ENCODE measurements around the gene BNC2.

DNA sequence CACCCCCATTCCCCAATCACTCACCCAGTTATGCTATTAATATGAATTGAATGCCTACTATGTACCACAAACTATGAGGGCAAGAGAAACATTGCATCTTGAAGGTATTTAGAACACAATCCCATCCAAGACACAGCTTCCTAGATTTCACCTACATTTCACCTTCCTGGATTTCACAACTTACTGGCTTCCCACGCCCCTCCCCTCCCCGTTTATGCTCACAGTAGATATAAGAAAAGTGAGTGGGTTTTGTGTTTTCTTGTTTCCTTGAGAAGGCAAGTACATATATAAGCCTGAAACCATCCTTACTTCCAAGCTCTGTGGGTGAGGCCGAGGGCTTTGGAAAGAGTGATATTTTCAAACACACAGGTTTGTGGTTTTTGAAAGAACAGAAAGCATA lies 465.0 kb downstream of the BNC2 start:
- TF ChIP-seq, protein P1, sequence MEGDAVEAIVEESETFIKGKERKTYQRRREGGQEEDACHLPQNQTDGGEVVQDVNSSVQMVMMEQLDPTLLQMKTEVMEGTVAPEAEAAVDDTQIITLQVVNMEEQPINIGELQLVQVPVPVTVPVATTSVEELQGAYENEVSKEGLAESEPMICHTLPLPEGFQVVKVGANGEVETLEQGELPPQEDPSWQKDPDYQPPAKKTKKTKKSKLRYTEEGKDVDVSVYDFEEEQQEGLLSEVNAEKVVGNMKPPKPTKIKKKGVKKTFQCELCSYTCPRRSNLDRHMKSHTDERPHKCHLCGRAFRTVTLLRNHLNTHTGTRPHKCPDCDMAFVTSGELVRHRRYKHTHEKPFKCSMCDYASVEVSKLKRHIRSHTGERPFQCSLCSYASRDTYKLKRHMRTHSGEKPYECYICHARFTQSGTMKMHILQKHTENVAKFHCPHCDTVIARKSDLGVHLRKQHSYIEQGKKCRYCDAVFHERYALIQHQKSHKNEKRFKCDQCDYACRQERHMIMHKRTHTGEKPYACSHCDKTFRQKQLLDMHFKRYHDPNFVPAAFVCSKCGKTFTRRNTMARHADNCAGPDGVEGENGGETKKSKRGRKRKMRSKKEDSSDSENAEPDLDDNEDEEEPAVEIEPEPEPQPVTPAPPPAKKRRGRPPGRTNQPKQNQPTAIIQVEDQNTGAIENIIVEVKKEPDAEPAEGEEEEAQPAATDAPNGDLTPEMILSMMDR (IDR thresholded peaks at IDR 0.05), result no peak
- TF ChIP-seq POLR2A (IDR thresholded peaks at IDR 0.05), result no peak
- no peak for TF ChIP-seq POLR2AphosphoS5 (IDR thresholded peaks at IDR 0.05)
